RPMI7951 (cell line): ENCODE measurements around the gene GSPT2. TPM values are rescaled to one million over a fixed set of nuclear protein-coding genes. Genes with fewer than 3 reads are reported as not detected.
A peak's percentile ranks its signal among the peaks of the same experiment; 100 is the strongest.
"Not testable (repeated sequence)": the region's sequence is repeated elsewhere in the genome, so short reads cannot be mapped to it uniquely, and the experiment has no call there.

ENCODE experiments used
- DNase-seq: peaks from one replicate; pipeline ENCODE4 v3.0.0-alpha.2; 2012; ENCODE audit warnings: low read depth
- total RNA-seq: library from RNA; depleted of rRNA; stranded (reverse); fragments of >200 nt; shearing (Covaris generic); gene quantifications from 2 replicates; pipeline ENCODE4 v1.2.3, GENCODE V29; 2014; rRNA removed

The GSPT2 gene
- total RNA-seq = 7.3 and 11.3 TPM in 2 replicates

GRCh38 chrX:51743179-51743957 lies at the start of gene GSPT2:
GSPT2 (plus strand) TSS chrX:51743442; CDS start chrX:51743627, 185 bp downstream.
- DNase-seq = peak; percentile 79

- DNase-seq = no peak
Measured at GRCh38 chrX:51694254-51694653, 49.0 kb upstream of the GSPT2 start.

GRCh38 chrX:51697397-51697796 lies 45.8 kb upstream of the GSPT2 start:
- DNase-seq = no peak

GRCh38 chrX:51710277-51711164 lies 32.7 kb upstream of the GSPT2 start, which contains the start of gene CENPVL1:
CENPVL1 (plus strand) TSS chrX:51710512; CDS start chrX:51710512, 0 bp downstream.
- not testable (repeated sequence) for DNase-seq

GRCh38 chrX:51712943-51713647 lies 30.1 kb upstream of the GSPT2 start:
- DNase-seq = not testable (repeated sequence)

GRCh38 chrX:51728202-51728601 lies 15.0 kb upstream of the GSPT2 start:
- no peak for DNase-seq

GRCh38 chrX:51737091-51737490 lies 6.2 kb upstream of the GSPT2 start:
- DNase-seq = no peak

- no peak for DNase-seq
Measured at GRCh38 chrX:51742586-51742985, 656 bp upstream of the GSPT2 start.

- no peak for DNase-seq
Measured at GRCh38 chrX:51747671-51748070, 4.4 kb downstream of the GSPT2 start.

- DNase-seq = no peak
Measured at GRCh38 chrX:51759055-51759839, 16.0 kb downstream of the GSPT2 start.

- DNase-seq = no peak
Measured at GRCh38 chrX:51760657-51761056, 17.4 kb downstream of the GSPT2 start.

- DNase-seq = no peak
Measured at GRCh38 chrX:51766546-51766945, 23.3 kb downstream of the GSPT2 start.

- DNase-seq = no peak
Measured at GRCh38 chrX:51776851-51777250, 33.6 kb downstream of the GSPT2 start.

GRCh38 chrX:51779306-51779705 lies 36.1 kb downstream of the GSPT2 start:
- no peak for DNase-seq

GRCh38 chrX:51795136-51795535 lies 51.9 kb downstream of the GSPT2 start:
- no peak for DNase-seq

Other genes starting within 250 kb of the GSPT2 start
- 10.0 and 10.2 TPM in 2 replicates for gene NUDT11, start 246.8 kb upstream of the GSPT2 start, total RNA-seq
- not detected in 2 replicates for gene CENPVL3, start 124.5 kb upstream of the GSPT2 start, total RNA-seq
- gene CENPVL2, start 60.6 kb upstream of the GSPT2 start, total RNA-seq = not detected in 2 replicates
- not detected in 2 replicates for gene CENPVL1, start 32.9 kb upstream of the GSPT2 start, total RNA-seq
- 180 and 245 TPM in 2 replicates for gene MAGED1, start 150.2 kb downstream of the GSPT2 start, total RNA-seq